Measurements from ENCODE around the gene NUBPL. TPM values are rescaled to one million over a fixed set of nuclear protein-coding genes. Genes with fewer than 3 reads are reported as not detected.
"Not testable (repeated sequence)": the region's sequence is repeated elsewhere in the genome, so short reads cannot be mapped to it uniquely, and the experiment has no call there.

Gene NUBPL
- total and polyA plus RNA-seq, 2 donors from 2014 or later: 11.2 to 16.2 TPM

DNA sequence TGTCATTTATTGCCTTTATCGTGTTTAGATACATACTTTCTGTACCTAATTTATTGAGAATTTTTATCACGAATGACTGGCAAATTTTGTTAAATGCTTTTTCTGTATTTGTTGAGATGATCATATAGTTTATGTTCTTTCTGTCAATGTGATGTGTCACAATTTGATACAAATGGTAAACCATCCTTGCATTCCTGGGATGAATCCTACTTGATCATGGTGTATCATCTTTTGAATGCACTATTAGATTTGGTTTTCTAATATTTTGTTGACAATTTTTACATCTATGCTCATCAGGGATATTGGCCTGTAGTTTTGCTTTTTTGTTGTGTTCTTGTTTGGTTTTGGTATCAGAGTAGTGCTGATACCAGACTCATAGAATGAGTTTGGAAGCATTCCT, 185.1 kb downstream of the NUBPL start:
- H3K36me3 ChIP-seq (ENCODE audit: control insufficient read depth in 2 of 3, insufficient read depth in 3 of 3, low read length in 3 of 3): no peaks in the 10 kb centered on the region
- H3K9ac ChIP-seq (ENCODE audit: low read length in 3 of 3): no peak overlapping the region
- no peaks in the 10 kb centered on the region for H3K4me1 ChIP-seq (ENCODE audit: control insufficient read depth in 2 of 3, insufficient read depth in 2 of 3, low read depth in 1 of 3, low read length in 3 of 3)
- H3K9me3 ChIP-seq (ENCODE audit: control insufficient read depth in 2 of 3, insufficient read depth in 1 of 3, low read length in 3 of 3): peaks cover 0 to 24% (median 3%) of the 10 kb centered on the region in 3 donors
- no peaks in the 10 kb centered on the region for H3K27me3 ChIP-seq (ENCODE audit: control insufficient read depth, insufficient read depth, low read length)
- intact Hi-C loops (cut with DNase I): no loop called here
- no peak for DNase-seq
- H3K4me3 ChIP-seq (ENCODE audit: low read length in 3 of 3): no peak overlapping the region
- no peak overlapping the region for H3K27ac ChIP-seq (ENCODE audit: low read depth in 2 of 2, low read length in 2 of 2)
- TF ChIP-seq CTCF (IDR thresholded peaks at IDR 0.05; ENCODE audit: borderline replicate concordance, extremely low read depth, insufficient read depth): no peak
- no peak for FAIRE-seq

DNA sequence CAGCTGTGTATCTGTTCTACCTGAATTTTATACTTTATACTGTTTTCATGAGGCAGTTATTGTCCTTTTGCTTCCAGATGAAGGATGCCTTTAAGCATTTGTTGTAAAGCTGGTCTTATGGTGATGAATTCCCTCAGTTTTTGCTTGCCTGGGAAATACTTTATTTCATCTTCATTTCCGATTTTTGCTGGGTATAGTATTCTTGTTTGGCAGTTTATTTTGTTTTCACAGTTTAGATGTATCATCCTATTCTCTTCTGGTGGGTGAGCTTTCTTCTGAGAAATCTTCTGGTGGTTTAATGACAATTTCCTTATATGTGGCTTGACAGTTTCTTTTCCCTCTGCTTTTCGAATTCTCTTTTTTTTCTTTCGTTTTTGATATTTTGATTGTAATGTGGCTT, 188.1 kb downstream of the NUBPL start:
- Histone ChIP-seq H3K36me3 (ENCODE audit: control insufficient read depth in 2 of 3, insufficient read depth in 3 of 3, low read length in 3 of 3) (no peaks in the 10 kb centered on the region), H3K4me3 (ENCODE audit: low read length in 3 of 3) (no peak overlapping the region), H3K9me3 (ENCODE audit: control insufficient read depth in 2 of 3, insufficient read depth in 1 of 3, low read length in 3 of 3) (peaks cover 0 to 24% (median 3%) of the 10 kb centered on the region in 3 donors), H3K9ac (ENCODE audit: low read length in 3 of 3) (no peak overlapping the region), H3K27ac (ENCODE audit: low read depth in 2 of 2, low read length in 2 of 2) (no peak overlapping the region), H3K4me1 (ENCODE audit: control insufficient read depth in 2 of 3, insufficient read depth in 2 of 3, low read depth in 1 of 3, low read length in 3 of 3) (no peaks in the 10 kb centered on the region), H3K27me3 (ENCODE audit: control insufficient read depth, insufficient read depth, low read length) (no peaks in the 10 kb centered on the region)
- no peak for TF ChIP-seq CTCF (IDR thresholded peaks at IDR 0.05; ENCODE audit: borderline replicate concordance, extremely low read depth, insufficient read depth)
- intact Hi-C loops (cut with DNase I): no loop called here
- no peak for FAIRE-seq
- no peak for DNase-seq

DNA sequence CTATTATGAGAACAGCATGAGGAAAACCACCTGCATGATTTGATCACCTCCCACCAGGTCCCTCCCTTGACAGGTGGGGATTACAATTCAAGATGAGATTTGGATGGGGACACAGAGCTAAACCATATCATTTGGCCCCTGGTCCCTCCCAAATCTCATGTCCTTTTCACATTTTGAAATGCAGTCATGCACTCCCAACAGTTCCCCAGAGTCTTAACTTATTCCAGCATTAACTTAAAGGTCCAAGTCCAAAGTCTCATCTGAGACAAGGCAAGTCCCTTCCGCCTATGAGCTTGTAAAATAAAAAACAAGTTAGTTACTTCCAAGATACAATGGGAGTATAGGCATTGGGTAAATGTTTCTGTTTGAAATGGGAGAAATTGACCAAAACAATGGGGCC, 189.8 kb downstream of the NUBPL start:
- H3K4me1 ChIP-seq (ENCODE audit: control insufficient read depth in 2 of 3, insufficient read depth in 2 of 3, low read depth in 1 of 3, low read length in 3 of 3); H3K27me3 ChIP-seq (ENCODE audit: control insufficient read depth, insufficient read depth, low read length); FAIRE-seq; intact Hi-C loops (cut with DNase I); H3K27ac ChIP-seq (ENCODE audit: low read depth in 2 of 2, low read length in 2 of 2); H3K4me3 ChIP-seq (ENCODE audit: low read length in 3 of 3); H3K36me3 ChIP-seq (ENCODE audit: control insufficient read depth in 2 of 3, insufficient read depth in 3 of 3, low read length in 3 of 3); DNase-seq; H3K9ac ChIP-seq (ENCODE audit: low read length in 3 of 3): not testable (repeated sequence)
- peaks cover 0 to 17% (median 3%) of the 10 kb centered on the region in 3 donors for H3K9me3 ChIP-seq (ENCODE audit: control insufficient read depth in 2 of 3, insufficient read depth in 1 of 3, low read length in 3 of 3)

DNA sequence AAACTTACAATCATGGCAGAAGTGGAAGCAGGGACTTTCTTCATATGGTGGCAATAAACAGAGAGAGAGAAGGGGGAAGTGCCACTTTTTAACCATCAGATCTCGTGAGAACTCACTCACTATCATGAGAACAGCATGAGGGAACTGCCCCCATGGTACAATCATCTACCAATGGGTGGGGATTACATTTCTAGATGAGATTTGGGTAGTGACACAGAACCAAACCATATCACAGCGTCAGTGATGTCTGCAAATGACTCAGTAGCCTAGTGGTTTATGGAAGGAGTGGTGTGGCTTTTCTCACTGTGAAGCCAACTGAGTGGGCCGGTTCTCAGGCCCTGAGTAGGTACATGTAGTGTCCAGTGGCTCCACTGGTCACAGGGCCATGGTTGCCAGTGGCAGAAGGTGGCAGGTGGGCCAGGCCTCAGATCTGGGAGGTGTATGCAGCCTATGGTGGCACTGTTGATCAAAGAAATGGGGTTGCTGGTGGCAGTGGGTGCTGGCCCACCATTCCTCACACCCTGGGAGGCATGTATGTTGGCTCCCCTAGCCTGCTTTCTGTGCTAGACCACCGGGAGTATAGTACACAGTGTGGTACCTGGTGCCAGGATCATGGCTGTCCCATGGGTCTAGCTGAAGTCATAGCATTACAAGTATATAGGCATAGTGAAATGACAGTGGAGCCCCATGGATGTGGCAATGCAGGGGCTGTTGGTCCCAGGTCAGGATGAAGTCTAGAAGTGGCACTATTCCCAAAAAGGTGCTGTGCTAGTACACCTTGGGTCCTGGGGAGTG, 191.9 kb downstream of the NUBPL start:
- Histone ChIP-seq H3K4me3 (ENCODE audit: low read length in 3 of 3) (no peak overlapping the region), H3K27ac (ENCODE audit: low read depth in 2 of 2, low read length in 2 of 2) (no peak overlapping the region), H3K9ac (ENCODE audit: low read length in 3 of 3) (no peak overlapping the region), H3K9me3 (ENCODE audit: control insufficient read depth in 2 of 3, insufficient read depth in 1 of 3, low read length in 3 of 3) (peaks cover 0 to 10% (median 3%) of the 10 kb centered on the region in 3 donors), H3K36me3 (ENCODE audit: control insufficient read depth in 2 of 3, insufficient read depth in 3 of 3, low read length in 3 of 3) (no peaks in the 10 kb centered on the region), H3K27me3 (ENCODE audit: control insufficient read depth, insufficient read depth, low read length) (no peaks in the 10 kb centered on the region), H3K4me1 (ENCODE audit: control insufficient read depth in 2 of 3, insufficient read depth in 2 of 3, low read depth in 1 of 3, low read length in 3 of 3) (no peaks in the 10 kb centered on the region)
- FAIRE-seq (no peak), DNase-seq (peak in 1 of 5 donors; percentile 29)
- intact Hi-C loops (cut with DNase I): no loop called here
- TF ChIP-seq CTCF (IDR thresholded peaks at IDR 0.05; ENCODE audit: borderline replicate concordance, extremely low read depth, insufficient read depth): no peak

All from kidney (tissue), 14 donors.